ELF-1 (cell line): ENCODE results near the gene MLYCD.

Experiments
- DNase-seq: peaks from one replicate; pipeline ENCODE4 v3.0.0-alpha.2; 2016; ENCODE audit warnings: low read depth, low spot score

Gene MLYCD

GRCh38 chr16:83898463-83899271 lies at the start of gene MLYCD:
Gene MLYCD, plus strand, starts transcription at chr16:83899115. Its CDS starts 30 bp downstream, at chr16:83899145.
- DNase-seq = peak; percentile 85

- DNase-seq = no peak
Observed at GRCh38 chr16:83849421-83849820, 49.5 kb upstream of the MLYCD start.

GRCh38 chr16:83850947-83851346 lies 48.0 kb upstream of the MLYCD start:
- DNase-seq = no peak

- no peak for DNase-seq
Observed at GRCh38 chr16:83851473-83851872, 47.4 kb upstream of the MLYCD start.

GRCh38 chr16:83852774-83853173 lies 46.1 kb upstream of the MLYCD start:
- DNase-seq = no peak

GRCh38 chr16:83853834-83854233 lies 45.1 kb upstream of the MLYCD start:
- DNase-seq = no peak

GRCh38 chr16:83854420-83854819 lies 44.5 kb upstream of the MLYCD start:
- DNase-seq = no peak

GRCh38 chr16:83856792-83857191 lies 42.1 kb upstream of the MLYCD start:
- no peak for DNase-seq

GRCh38 chr16:83859265-83859664 lies 39.6 kb upstream of the MLYCD start:
- DNase-seq = no peak

- no peak for DNase-seq
Observed at GRCh38 chr16:83862661-83863060, 36.3 kb upstream of the MLYCD start.

- no peak for DNase-seq
Observed at GRCh38 chr16:83863682-83864081, 35.2 kb upstream of the MLYCD start.

GRCh38 chr16:83870830-83871229 lies 28.1 kb upstream of the MLYCD start:
- no peak for DNase-seq

- DNase-seq = no peak
Observed at GRCh38 chr16:83878838-83879237, 20.1 kb upstream of the MLYCD start.

GRCh38 chr16:83882163-83882885 lies 16.6 kb upstream of the MLYCD start:
- DNase-seq = peak; percentile 32

GRCh38 chr16:83886199-83886971 lies 12.5 kb upstream of the MLYCD start:
- DNase-seq = no peak

- no peak for DNase-seq
Observed at GRCh38 chr16:83887080-83887479, 11.8 kb upstream of the MLYCD start.

- DNase-seq = no peak
Observed at GRCh38 chr16:83887564-83887963, 11.4 kb upstream of the MLYCD start.

GRCh38 chr16:83888672-83889044 lies 10.3 kb upstream of the MLYCD start:
- peak; percentile 41 for DNase-seq

- DNase-seq = no peak
Observed at GRCh38 chr16:83890359-83890758, 8.6 kb upstream of the MLYCD start.

- DNase-seq = no peak
Observed at GRCh38 chr16:83891742-83892141, 7.2 kb upstream of the MLYCD start.

- DNase-seq = no peak
Observed at GRCh38 chr16:83895243-83895642, 3.7 kb upstream of the MLYCD start.

GRCh38 chr16:83895942-83896341 lies 3.0 kb upstream of the MLYCD start:
- no peak for DNase-seq
